ENCODE measurements around the gene PRKG1. TPM values are rescaled to one million over a fixed set of nuclear protein-coding genes. Genes with fewer than 3 reads are reported as not detected.

The PRKG1 gene
- 10 to 100 TPM; 94.5 to 96.0 TPM for total RNA-seq
- long read RNA-seq, donor 1, partial matches to known transcripts, result 3 of 99 reads
- long read RNA-seq, donor 1, other reads (novel, unspliced or antisense), result 96 of 99 reads
- long read RNA-seq, donor 2, partial matches to known transcripts, result 5 of 56 reads
- long read RNA-seq, donor 2, other reads (novel, unspliced or antisense), result 51 of 56 reads

GRCh38 chr10:51074238-51075028, at the start of gene PRKG1:
TSS of gene PRKG1 (plus strand) at chr10:51074487.
- intact Hi-C loops (cut with DNase I), result loop anchor here in 1 of 2 donors (10.0 kb wide), 1 partner anchor 350 kb away; no protein-coding TSS in a partner anchor
- DNase-seq (ENCODE audit: low spot score), result peak; percentile 91

- no peak for DNase-seq (ENCODE audit: low spot score)
- intact Hi-C loops (cut with DNase I), result no loop called here
Observed at GRCh38 chr10:51028420-51028819, 45.9 kb upstream of the PRKG1 start.

- intact Hi-C loops (cut with DNase I), result no loop called here
Observed at GRCh38 chr10:51029172-51029641, 45.1 kb upstream of the PRKG1 start.

GRCh38 chr10:51030480-51030879, 43.8 kb upstream of the PRKG1 start:
- DNase-seq (ENCODE audit: low spot score), result no peak
- intact Hi-C loops (cut with DNase I), result no loop called here

More at GRCh38 chr10:51029172-51029641, 45.1 kb upstream of the PRKG1 start:
- DNase-seq (ENCODE audit: low spot score), result no peak

GRCh38 chr10:51031950-51032349, 42.3 kb upstream of the PRKG1 start:
- DNase-seq (ENCODE audit: low spot score), result no peak
- intact Hi-C loops (cut with DNase I), result no loop called here

- intact Hi-C loops (cut with DNase I), result no loop called here
- no peak for DNase-seq (ENCODE audit: low spot score)
Observed at GRCh38 chr10:51034769-51035168, 39.5 kb upstream of the PRKG1 start.

- no peak for DNase-seq (ENCODE audit: low spot score)
Observed at GRCh38 chr10:51035344-51035743, 38.9 kb upstream of the PRKG1 start.

GRCh38 chr10:51045871-51046270, 28.4 kb upstream of the PRKG1 start:
- no peak for DNase-seq (ENCODE audit: low spot score)
- intact Hi-C loops (cut with DNase I), result loop anchor here in 1 of 2 donors (2.0 kb wide), 1 partner anchor 23 kb away; no protein-coding TSS in a partner anchor

More at GRCh38 chr10:51035344-51035743, 38.9 kb upstream of the PRKG1 start:
- intact Hi-C loops (cut with DNase I), result no loop called here

GRCh38 chr10:51046654-51047053, 27.6 kb upstream of the PRKG1 start:
- intact Hi-C loops (cut with DNase I), result loop anchor here in 1 of 2 donors (2.0 kb wide), 1 partner anchor 24 kb away; no protein-coding TSS in a partner anchor
- no peak for DNase-seq (ENCODE audit: low spot score)

GRCh38 chr10:51047857-51048256, 26.4 kb upstream of the PRKG1 start:
- intact Hi-C loops (cut with DNase I), result loop anchor here in 1 of 2 donors (2.0 kb wide), 1 partner anchor 25 kb away; no protein-coding TSS in a partner anchor
- DNase-seq (ENCODE audit: low spot score), result no peak

GRCh38 chr10:51048792-51049191, 25.5 kb upstream of the PRKG1 start:
- no peak for DNase-seq (ENCODE audit: low spot score)
- intact Hi-C loops (cut with DNase I), result no loop called here

GRCh38 chr10:51052163-51052562, 22.1 kb upstream of the PRKG1 start:
- intact Hi-C loops (cut with DNase I), result no loop called here
- no peak for DNase-seq (ENCODE audit: low spot score)

- no peak for DNase-seq (ENCODE audit: low spot score)
- intact Hi-C loops (cut with DNase I), result no loop called here
Observed at GRCh38 chr10:51057925-51058324, 16.4 kb upstream of the PRKG1 start.

- intact Hi-C loops (cut with DNase I), result no loop called here
- DNase-seq (ENCODE audit: low spot score), result no peak
Observed at GRCh38 chr10:51063166-51063565, 11.1 kb upstream of the PRKG1 start.

GRCh38 chr10:51063659-51064535, 10.4 kb upstream of the PRKG1 start:
- DNase-seq (ENCODE audit: low spot score), result no peak
- intact Hi-C loops (cut with DNase I), result no loop called here

GRCh38 chr10:51066231-51066630, 8.1 kb upstream of the PRKG1 start:
- intact Hi-C loops (cut with DNase I), result no loop called here
- no peak for DNase-seq (ENCODE audit: low spot score)

GRCh38 chr10:51072210-51072609, 2.1 kb upstream of the PRKG1 start:
- no peak for DNase-seq (ENCODE audit: low spot score)
- intact Hi-C loops (cut with DNase I), result loop anchor here in 1 of 2 donors (10.0 kb wide), 1 partner anchor 353 kb away; no protein-coding TSS in a partner anchor

- intact Hi-C loops (cut with DNase I), result loop anchor here in 1 of 2 donors (10.0 kb wide), 1 partner anchor 352 kb away; no protein-coding TSS in a partner anchor
- no peak for DNase-seq (ENCODE audit: low spot score)
Observed at GRCh38 chr10:51072921-51073434, 1.3 kb upstream of the PRKG1 start.

Measured in posterior vena cava (tissue), 2 donors.